Measurements from ENCODE around the gene MAP7D1. TPM values are rescaled to one million over a fixed set of nuclear protein-coding genes. Genes with fewer than 3 reads are reported as not detected.

Gene MAP7D1
- total and polyA plus RNA-seq, 10 of the 15 experiments (the other 5 are each of a cell fraction or from before 2014, with no cell fraction given) = 4.4 to 97.6 (median 24.2) TPM

- intact Hi-C loops (cut with micrococcal nuclease; ENCODE audit: unreplicated experiment) = no loop called here
- TF ChIP-seq, protein P1, sequence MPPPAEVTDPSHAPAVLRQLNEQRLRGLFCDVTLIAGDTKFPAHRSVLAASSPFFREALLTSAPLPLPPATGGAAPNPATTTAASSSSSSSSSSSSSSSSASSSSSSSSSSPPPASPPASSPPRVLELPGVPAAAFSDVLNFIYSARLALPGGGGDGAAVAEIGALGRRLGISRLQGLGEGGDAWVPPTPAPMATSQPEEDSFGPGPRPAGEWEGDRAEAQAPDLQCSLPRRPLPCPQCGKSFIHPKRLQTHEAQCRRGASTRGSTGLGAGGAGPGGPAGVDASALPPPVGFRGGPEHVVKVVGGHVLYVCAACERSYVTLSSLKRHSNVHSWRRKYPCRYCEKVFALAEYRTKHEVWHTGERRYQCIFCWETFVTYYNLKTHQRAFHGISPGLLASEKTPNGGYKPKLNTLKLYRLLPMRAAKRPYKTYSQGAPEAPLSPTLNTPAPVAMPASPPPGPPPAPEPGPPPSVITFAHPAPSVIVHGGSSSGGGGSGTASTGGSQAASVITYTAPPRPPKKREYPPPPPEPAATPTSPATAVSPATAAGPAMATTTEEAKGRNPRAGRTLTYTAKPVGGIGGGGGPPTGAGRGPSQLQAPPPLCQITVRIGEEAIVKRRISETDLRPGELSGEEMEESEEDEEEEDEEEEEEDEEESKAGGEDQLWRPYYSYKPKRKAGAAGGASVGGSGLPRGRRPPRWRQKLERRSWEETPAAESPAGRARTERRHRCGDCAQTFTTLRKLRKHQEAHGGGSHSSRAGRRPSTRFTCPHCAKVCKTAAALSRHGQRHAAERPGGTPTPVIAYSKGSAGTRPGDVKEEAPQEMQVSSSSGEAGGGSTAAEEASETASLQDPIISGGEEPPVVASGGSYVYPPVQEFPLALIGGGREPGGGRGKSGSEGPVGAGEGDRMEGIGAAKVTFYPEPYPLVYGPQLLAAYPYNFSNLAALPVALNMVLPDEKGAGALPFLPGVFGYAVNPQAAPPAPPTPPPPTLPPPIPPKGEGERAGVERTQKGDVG (CRISPR knock-in tag; IDR thresholded peaks at IDR 0.05) = no peak
- TF ChIP-seq GABPA (IDR thresholded peaks at IDR 0.05; ENCODE audit: low read depth) (no peak), ZNF274 (IDR thresholded peaks at IDR 0.05; ENCODE audit: insufficient read depth, insufficient read length) (no peak), E2F4 (IDR thresholded peaks at IDR 0.05; ENCODE audit: low read depth, low read length) (no peak), ATF7 (IDR thresholded peaks at IDR 0.05; ENCODE audit: low read depth) (no peak), IKZF2 (IDR thresholded peaks at IDR 0.05) (no peak), TBL1XR1 (IDR thresholded peaks at IDR 0.05; ENCODE audit: low read depth, low read length) (no peak), CTCF (IDR thresholded peaks at IDR 0.05 in 2 of 3, conservative IDR thresholded peaks at IDR 0.05 in 1 of 3; ENCODE audit: control insufficient read depth in 2 of 3, extremely low read depth in 1 of 3, insufficient read depth in 1 of 3, low read depth in 3 of 3, low read length in 3 of 3) (no peak), FOXK2 (IDR thresholded peaks at IDR 0.05) (no peak), RBBP5 (conservative IDR thresholded peaks at IDR 0.05) (no peak), MYB (IDR thresholded peaks at IDR 0.05; ENCODE audit: borderline replicate concordance, low read depth, low read length) (no peak)
- TF ChIP-seq, protein P2, sequence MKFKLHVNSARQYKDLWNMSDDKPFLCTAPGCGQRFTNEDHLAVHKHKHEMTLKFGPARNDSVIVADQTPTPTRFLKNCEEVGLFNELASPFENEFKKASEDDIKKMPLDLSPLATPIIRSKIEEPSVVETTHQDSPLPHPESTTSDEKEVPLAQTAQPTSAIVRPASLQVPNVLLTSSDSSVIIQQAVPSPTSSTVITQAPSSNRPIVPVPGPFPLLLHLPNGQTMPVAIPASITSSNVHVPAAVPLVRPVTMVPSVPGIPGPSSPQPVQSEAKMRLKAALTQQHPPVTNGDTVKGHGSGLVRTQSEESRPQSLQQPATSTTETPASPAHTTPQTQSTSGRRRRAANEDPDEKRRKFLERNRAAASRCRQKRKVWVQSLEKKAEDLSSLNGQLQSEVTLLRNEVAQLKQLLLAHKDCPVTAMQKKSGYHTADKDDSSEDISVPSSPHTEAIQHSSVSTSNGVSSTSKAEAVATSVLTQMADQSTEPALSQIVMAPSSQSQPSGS (IDR thresholded peaks at IDR 0.05; ENCODE audit: low read length) = no peak
- TF ChIP-seq, protein P3, sequence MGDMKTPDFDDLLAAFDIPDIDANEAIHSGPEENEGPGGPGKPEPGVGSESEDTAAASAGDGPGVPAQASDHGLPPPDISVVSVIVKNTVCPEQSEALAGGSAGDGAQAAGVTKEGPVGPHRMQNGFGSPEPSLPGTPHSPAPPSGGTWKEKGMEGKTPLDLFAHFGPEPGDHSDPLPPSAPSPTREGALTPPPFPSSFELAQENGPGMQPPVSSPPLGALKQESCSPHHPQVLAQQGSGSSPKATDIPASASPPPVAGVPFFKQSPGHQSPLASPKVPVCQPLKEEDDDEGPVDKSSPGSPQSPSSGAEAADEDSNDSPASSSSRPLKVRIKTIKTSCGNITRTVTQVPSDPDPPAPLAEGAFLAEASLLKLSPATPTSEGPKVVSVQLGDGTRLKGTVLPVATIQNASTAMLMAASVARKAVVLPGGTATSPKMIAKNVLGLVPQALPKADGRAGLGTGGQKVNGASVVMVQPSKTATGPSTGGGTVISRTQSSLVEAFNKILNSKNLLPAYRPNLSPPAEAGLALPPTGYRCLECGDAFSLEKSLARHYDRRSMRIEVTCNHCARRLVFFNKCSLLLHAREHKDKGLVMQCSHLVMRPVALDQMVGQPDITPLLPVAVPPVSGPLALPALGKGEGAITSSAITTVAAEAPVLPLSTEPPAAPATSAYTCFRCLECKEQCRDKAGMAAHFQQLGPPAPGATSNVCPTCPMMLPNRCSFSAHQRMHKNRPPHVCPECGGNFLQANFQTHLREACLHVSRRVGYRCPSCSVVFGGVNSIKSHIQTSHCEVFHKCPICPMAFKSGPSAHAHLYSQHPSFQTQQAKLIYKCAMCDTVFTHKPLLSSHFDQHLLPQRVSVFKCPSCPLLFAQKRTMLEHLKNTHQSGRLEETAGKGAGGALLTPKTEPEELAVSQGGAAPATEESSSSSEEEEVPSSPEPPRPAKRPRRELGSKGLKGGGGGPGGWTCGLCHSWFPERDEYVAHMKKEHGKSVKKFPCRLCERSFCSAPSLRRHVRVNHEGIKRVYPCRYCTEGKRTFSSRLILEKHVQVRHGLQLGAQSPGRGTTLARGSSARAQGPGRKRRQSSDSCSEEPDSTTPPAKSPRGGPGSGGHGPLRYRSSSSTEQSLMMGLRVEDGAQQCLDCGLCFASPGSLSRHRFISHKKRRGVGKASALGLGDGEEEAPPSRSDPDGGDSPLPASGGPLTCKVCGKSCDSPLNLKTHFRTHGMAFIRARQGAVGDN (IDR thresholded peaks at IDR 0.05) = no peak
Observed at GRCh38 chr1:36163426-36163825, 7.5 kb downstream of the MAP7D1 start.

More at GRCh38 chr1:36163426-36163825, 7.5 kb downstream of the MAP7D1 start:
- Histone ChIP-seq H2AFZ (ENCODE audit: control insufficient read depth, low read depth, low read length) (no peak overlapping the region), H3K9ac (ENCODE audit: control insufficient read depth, insufficient read depth, low read length) (no peak overlapping the region), H3K27me3 (replicated peaks in 1 of 2; ENCODE audit: control insufficient read depth in 2 of 2, insufficient read depth in 2 of 2, low read length in 1 of 2) (no peaks in the 10 kb centered on the region), H3K27ac (ENCODE audit: control insufficient read depth, insufficient read depth) (no peak overlapping the region), H3K4me2 (ENCODE audit: control insufficient read depth, insufficient read depth) (no peak overlapping the region), H4K20me1 (ENCODE audit: control insufficient read depth, insufficient read depth) (no peaks in the 10 kb centered on the region), H3K36me3 (ENCODE audit: control insufficient read depth in 2 of 2, insufficient read depth in 2 of 2, low read length in 1 of 2) (peaks cover 0 to 6% of the 10 kb centered on the region in 2 experiments; a peak in 2 of 4 replicates), H3K79me2 (ENCODE audit: control insufficient read depth, insufficient read depth, low read length) (peaks cover 81% of the 10 kb centered on the region), H3K4me3 (no peak overlapping the region), H3K4me1 (ENCODE audit: control insufficient read depth, insufficient read depth, low read length) (peaks cover 42% of the 10 kb centered on the region), H3K9me3 (replicated peaks; ENCODE audit: control insufficient read depth, insufficient read depth, low read length) (no peaks in the 10 kb centered on the region)
- in situ Hi-C loops (cut with MboI) = no loop called here
- POLR2A ChIA-PET = interaction anchor here (0.7 to 5.4 kb wide), 9 partner anchors 9 to 223 kb away, joined by 3 to 86 read pairs (median 8); partner anchors contain the start of genes THRAP3 and TRAPPC3
- FAIRE-seq = no peak
- SMC1A ChIA-PET (ENCODE audit: uncharacterized antibody, unreplicated experiment) = interaction anchor here (1.2 to 7.5 kb wide), 4 partner anchors 13 to 122 kb away, joined by 3 to 135 read pairs (median 36); partner anchors contain the start of gene TRAPPC3
- RAD21 ChIA-PET (ENCODE audit: unreplicated experiment) = interaction anchor here (0.7 to 6.3 kb wide), 6 partner anchors 13 to 221 kb away, joined by 3 to 146 read pairs (median 13); partner anchors contain the start of genes THRAP3 and TRAPPC3
- ATAC-seq = no peak
- CTCF ChIA-PET = interaction anchor here (0.9 to 7.3 kb wide), 5 partner anchors 13 to 128 kb away, joined by 3 to 136 read pairs (median 16); partner anchors contain the start of gene TRAPPC3
- no peak for DNase-seq (ENCODE audit: low read depth, low spot score)
- BruUV-seq (replicated peaks) = no TSS peak
